Pancreas (tissue), 10 donors: ENCODE results near the gene TMEM271. TPM values are rescaled to one million over a fixed set of nuclear protein-coding genes. Genes with fewer than 3 reads are reported as not detected.

ENCODE experiments used
- ATAC-seq, 4 donors: fragments of 200-7000 bp; cut with Tn5 transposase; one replicate each; pipeline versions ENCODE4 v1.8.0 to v1.9.1; 2020; ENCODE audit warnings: mild to moderate bottlenecking in 4 of 4, moderate library complexity in 4 of 4
- DNase-seq, 6 donors: peaks; one replicate each; pipeline ENCODE4 v3.0.0-alpha.2; 2020
- FAIRE-seq: peaks from 2 replicates; lab custom pipeline; 2012; peaks lifted over from hg19 to GRCh38; lab: Jason Lieb, UNC
- H3K27ac ChIP-seq, 4 donors: fragments of 200-600 bp; sonication (generic); 1 replicate in 3 of 4; 2 replicates in 1 of 4; pipeline versions ENCODE4 v1.5.0 to v1.8.0; 2020
- H3K27me3 ChIP-seq, 4 donors: fragments of 200-600 bp; one replicate each; pipeline ENCODE4 v1.8.0; 2021
- H3K36me3 ChIP-seq, 3 donors: fragments of 200-600 bp; sonication (generic) in 1 of 3; one replicate each; pipeline versions ENCODE4 v1.5.0 to v1.8.0; 2020 to 2021
- H3K4me1 ChIP-seq, 3 donors: fragments of 200-600 bp; one replicate each; pipeline ENCODE4 v1.8.0; 2021
- H3K4me3 ChIP-seq, 4 donors: fragments of 200-600 bp; sonication (generic) in 2 of 4; one replicate each; pipeline versions ENCODE4 v1.5.0 to v1.8.0; 2020 to 2021
- H3K9me3 ChIP-seq, 4 donors: fragments of 200-600 bp; one replicate each; pipeline ENCODE4 v1.8.0; 2021
- WGBS, 2 donors: extraction: QIAGEN DNeasy Blood & Tissue Kit; methylation state at CpG; one replicate each; pipeline ENCODE4 v1.1.7; 2013; 5-methylcytosine and 5-hydroxymethylcytosine counted together
- intact Hi-C, 3 donors: fragments of 100-400 bp; cut with DNase I; formaldehyde crosslinking; loops; one replicate each; pipeline versions ENCODE4 v1.11.1 to v1.14.2; 2022
- polyA plus RNA-seq, 2 donors: library from polyadenylated mRNA; stranded (reverse); fragments of 200-250 nt; gene quantifications; one replicate each; pipeline ENCODE4 v1.2.3, GENCODE V29; 2013
- total RNA-seq, 6 donors: library from RNA; stranded (reverse); fragmentation: NEBNext Ultra II Directional in 4 of 6; extraction: Animal tissue kit (Norgen Biotek cat#: 25700) in 4 of 6; gene quantifications; one replicate each; pipeline versions ENCODE4 v1.2.1 to v1.2.4, GENCODE V29; 2021 to 2023
- TF ChIP-seq, protein P1 (sequence below), 4 donors: fragments of 200-600 bp; sonication (generic) in 3 of 4; IDR thresholded peaks; one replicate each; pipeline versions ENCODE4 v1.5.0 to v1.8.0; 2021; ENCODE audit warnings: antibody characterized with exemption in 4 of 4
- donor health status: healthy with polysubstance abuse.
- donor health status: DM: no; HTN: no; CAD: no; lungs with moderate emphysema.
- donor health status: DM: no; HTN: no; CAD: no.
- donor health status: control.
- donor health status: control.
- donor health status: Bipolar disorder and iron deficiency.
- donor health status: DM: yes; HTN: yes; CAD: no.
- donor health status: DM: no; HTN: no; CAD: no.
- donor health status: DM: no; HTN: no; CAD: no.
- donor health status: DM: yes; HTN: yes; CAD: no.

The TMEM271 gene
- total and polyA plus RNA-seq, 8 donors, result 0.04 to 0.35 (median 0.23) TPM; not detected in 2

DNA sequence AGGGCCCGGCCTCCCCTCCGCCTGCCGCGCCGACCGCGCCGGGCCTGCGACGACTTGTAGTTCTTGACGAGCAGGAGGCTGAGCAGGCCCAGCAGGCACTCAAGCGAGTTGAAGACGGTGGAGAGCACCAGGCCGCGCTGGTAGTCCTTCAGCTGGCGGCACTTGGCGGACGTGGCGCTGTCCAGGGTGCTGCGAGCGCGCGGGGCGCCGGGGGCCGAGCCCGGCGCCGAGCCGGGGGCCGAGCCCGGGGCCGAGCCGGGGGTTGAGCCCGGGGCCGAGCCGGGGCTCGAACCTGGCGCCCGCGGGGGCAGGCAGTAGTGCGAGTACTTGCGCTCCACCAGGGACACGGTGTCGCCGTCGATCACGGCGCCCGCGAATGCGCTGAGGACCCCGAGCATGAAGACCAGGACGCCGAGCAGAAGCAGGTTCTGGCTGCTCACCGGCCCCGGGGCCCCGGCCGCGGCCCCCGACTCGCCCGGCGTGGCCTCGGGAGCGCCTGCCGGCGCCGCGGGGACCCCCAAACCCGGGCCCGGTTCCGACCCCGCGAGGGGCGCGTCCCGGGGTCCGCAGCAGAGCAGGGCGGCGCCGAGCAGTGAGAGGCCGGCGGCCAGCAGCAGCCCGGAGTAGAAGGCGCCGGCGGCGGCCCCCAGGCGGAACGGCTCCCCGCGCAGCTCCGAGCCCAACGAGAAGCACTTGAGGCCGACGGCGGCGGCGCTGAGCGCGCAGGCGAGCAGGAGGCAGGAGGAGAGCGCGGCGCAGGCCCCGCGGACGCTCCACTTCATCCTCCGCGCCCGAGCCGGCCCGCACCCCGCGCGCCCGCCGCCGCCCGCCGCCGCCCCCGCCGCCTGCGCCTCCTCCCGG, 584 bp downstream of the TMEM271 start:
- Histone ChIP-seq H3K4me3 (no peak overlapping the region), H3K27me3 (peaks cover 5 to 17% (median 9%) of the 10 kb centered on the region in 4 donors), H3K9me3 (no peaks in the 10 kb centered on the region), H3K36me3 (no peaks in the 10 kb centered on the region), H3K27ac (no peak overlapping the region), H3K4me1 (no peaks in the 10 kb centered on the region)
- FAIRE-seq (no peak), ATAC-seq (peak in 3 of 4 donors; percentile 51 to 94 (median 64)), DNase-seq (peak in 5 of 6 donors; percentile 13 to 78 (median 26))
- WGBS, 2 donors, result 2% methylated on average over 44 to 127 of the region's 127 CpGs
- intact Hi-C loops, result no loop called here
- TF ChIP-seq, protein P1, sequence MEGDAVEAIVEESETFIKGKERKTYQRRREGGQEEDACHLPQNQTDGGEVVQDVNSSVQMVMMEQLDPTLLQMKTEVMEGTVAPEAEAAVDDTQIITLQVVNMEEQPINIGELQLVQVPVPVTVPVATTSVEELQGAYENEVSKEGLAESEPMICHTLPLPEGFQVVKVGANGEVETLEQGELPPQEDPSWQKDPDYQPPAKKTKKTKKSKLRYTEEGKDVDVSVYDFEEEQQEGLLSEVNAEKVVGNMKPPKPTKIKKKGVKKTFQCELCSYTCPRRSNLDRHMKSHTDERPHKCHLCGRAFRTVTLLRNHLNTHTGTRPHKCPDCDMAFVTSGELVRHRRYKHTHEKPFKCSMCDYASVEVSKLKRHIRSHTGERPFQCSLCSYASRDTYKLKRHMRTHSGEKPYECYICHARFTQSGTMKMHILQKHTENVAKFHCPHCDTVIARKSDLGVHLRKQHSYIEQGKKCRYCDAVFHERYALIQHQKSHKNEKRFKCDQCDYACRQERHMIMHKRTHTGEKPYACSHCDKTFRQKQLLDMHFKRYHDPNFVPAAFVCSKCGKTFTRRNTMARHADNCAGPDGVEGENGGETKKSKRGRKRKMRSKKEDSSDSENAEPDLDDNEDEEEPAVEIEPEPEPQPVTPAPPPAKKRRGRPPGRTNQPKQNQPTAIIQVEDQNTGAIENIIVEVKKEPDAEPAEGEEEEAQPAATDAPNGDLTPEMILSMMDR (IDR thresholded peaks at IDR 0.05), result no peak

DNA sequence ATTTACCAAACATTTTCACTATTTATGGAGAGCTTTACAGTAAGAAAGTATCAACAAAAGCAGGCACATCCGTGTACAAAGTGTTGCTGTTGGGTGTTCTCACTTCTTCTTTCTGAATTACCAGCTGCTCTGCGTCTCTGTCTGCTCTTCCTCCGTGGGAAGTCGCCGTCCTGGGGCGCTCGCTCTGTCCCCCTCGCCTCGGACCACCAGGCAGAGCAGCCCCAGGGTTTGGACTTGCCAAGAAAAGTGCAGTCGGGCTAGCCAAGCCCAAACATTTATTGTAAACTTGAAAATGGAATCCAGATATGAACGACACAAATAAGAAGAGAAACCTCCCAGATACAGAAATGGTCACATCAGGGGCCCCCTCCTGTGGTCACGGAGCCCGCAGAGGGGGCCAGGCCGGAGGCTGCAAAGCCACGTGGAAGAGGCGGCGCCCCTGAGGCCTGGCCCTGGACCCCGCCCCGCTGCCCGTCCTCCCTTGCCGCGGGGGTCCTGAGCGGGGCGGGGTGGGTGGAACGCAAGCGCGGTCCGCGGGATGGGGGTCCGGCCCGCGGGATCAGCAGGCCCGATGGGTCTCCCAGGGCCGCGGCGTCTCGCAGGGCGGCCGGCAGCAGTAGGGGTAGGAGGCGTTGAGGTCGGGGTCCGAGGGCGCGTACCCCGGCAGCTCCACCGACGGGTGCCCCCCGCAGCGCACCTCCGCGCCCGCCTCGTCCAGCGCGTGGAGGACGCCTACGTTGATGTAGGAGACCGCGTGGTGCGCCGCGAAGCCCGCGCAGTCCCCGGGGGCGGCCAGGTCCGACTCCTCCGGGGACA, 1.5 kb downstream of the TMEM271 start:
- Histone ChIP-seq H3K36me3 (no peaks in the 10 kb centered on the region), H3K4me1 (no peaks in the 10 kb centered on the region), H3K4me3 (no peak overlapping the region), H3K9me3 (no peaks in the 10 kb centered on the region), H3K27me3 (peaks cover 5 to 17% (median 9%) of the 10 kb centered on the region in 4 donors), H3K27ac (no peak overlapping the region)
- intact Hi-C loops, result no loop called here
- no peak for DNase-seq
- no peak for FAIRE-seq
- ATAC-seq, result no peak
- WGBS, 2 donors, result 6% methylated on average over 24 to 68 of the region's 68 CpGs
- TF ChIP-seq, protein P1 (IDR thresholded peaks at IDR 0.05), result no peak

DNA sequence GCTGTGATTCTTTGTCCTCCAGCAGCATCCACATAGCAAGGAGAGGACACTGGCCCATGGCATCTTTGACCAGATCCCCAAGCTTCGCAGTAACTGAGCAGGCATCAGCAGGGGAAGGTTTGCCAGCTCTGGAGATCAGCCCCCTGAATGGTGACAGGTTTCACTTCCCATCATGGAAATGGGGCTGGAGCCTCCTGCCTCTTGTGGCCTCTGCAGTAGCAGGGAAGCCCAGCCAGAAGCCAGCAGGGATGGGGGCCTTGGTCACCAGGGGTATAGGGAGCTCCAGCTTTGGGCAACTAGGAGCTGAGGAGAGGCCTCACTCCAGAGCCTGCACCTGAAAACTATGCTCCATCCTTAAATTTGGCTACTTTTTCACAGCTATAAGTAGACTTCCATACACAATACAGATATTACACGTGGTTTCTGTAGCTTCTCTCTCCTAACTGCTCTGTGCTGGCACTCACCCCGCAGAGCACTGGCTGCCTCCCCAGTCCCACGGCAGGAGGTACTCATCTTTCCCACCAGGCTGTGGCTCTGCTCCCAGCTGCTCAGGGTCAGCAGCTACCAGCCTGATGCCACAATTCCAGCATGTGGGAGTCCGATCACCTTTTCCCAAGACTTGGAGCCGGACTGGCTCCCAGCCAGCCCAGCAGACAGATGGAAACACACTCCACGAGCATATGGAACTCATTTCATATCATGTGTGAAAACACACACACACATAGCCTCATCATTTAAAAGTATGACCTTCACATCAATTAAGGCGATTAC, 2.8 kb downstream of the TMEM271 start:
- H3K9me3 ChIP-seq, result no peaks in the 10 kb centered on the region
- TF ChIP-seq, protein P1 (IDR thresholded peaks at IDR 0.05), result no peak
- intact Hi-C loops, result no loop called here
- no peaks in the 10 kb centered on the region for H3K4me1 ChIP-seq
- 38 to 46% methylated on average over 8 of the region's 8 CpGs for WGBS, 2 donors
- DNase-seq (no peak), FAIRE-seq (no peak), ATAC-seq (no peak)
- H3K27ac ChIP-seq, result no peak overlapping the region
- no peaks in the 10 kb centered on the region for H3K36me3 ChIP-seq
- H3K27me3 ChIP-seq, result peaks cover 5 to 17% (median 9%) of the 10 kb centered on the region in 4 donors
- no peak overlapping the region for H3K4me3 ChIP-seq

DNA sequence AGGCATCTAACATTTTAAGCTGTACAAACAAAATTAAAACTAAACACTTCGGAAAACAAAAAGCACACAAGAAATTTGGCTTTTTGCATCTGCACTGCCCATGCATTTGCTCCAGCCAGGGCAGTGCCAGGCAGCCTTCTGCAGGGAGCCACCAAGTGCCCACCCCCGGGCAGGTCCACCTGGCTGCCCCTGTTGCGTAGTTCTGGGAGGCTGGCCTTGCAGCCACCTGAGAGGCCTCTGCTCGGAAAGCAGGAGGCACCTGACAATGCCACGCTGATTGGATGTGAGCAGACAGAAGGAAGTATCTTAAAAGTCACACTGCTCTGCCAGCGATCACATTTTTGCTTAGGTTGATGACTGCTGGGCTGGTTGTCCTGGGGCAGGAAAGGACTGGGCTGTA, 3.5 kb downstream of the TMEM271 start:
- DNase-seq (no peak), FAIRE-seq (no peak), ATAC-seq (no peak)
- Histone ChIP-seq H3K9me3 (no peaks in the 10 kb centered on the region), H3K27ac (no peak overlapping the region), H3K27me3 (peaks cover 5 to 17% (median 9%) of the 10 kb centered on the region in 4 donors), H3K4me1 (no peaks in the 10 kb centered on the region), H3K4me3 (no peak overlapping the region), H3K36me3 (no peaks in the 10 kb centered on the region)
- WGBS, 2 donors, result 67 to 73% methylated on average over 6 of the region's 6 CpGs
- TF ChIP-seq, protein P1 (IDR thresholded peaks at IDR 0.05), result no peak
- intact Hi-C loops, result no loop called here
